ENCODE results near the gene CLDN10.
"Not testable (repeated sequence)": the region's sequence is repeated elsewhere in the genome, so short reads cannot be mapped to it uniquely, and the experiment has no call there.

CLDN10 gene, protein sequence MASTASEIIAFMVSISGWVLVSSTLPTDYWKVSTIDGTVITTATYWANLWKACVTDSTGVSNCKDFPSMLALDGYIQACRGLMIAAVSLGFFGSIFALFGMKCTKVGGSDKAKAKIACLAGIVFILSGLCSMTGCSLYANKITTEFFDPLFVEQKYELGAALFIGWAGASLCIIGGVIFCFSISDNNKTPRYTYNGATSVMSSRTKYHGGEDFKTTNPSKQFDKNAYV

DNA sequence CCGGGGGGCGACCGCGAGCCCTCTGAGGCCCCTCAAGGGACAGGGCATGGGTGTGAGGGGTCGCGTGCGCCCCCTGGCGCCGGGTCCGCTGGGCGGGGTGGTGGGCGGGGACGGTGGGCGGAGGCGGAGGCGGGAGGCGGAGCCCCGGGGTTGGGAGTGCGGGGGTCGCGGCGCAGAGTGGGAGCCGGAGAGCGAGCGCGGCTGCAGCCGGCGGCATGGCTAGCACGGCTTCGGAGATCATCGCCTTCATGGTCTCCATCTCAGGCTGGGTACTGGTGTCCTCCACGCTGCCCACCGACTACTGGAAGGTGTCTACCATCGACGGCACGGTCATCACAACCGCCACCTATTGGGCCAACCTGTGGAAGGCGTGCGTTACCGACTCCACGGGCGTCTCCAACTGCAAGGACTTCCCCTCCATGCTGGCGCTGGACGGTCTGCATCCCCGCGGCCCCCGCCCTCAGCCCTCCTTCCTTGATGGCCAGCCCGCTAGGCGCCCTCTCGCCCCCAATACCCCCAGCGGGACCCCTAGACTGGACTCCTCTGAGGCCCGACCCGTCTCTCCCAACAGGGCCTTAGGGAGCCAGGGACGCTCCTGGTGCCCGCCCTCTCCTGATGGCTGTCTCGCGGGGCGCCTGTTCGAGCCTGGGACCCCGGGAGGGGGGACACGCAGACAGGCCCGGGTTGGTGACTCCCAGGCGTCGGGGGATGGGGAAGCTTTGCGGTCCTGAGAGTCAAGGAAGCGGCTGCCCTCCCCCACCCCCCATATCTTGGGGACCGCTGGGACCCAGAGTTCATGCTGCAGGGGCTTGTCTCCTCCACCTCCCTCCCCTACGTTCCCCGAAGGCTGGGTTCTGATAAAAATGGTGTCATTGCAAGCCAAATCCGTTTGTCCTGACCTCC, at the start of gene CLDN10:
Gene CLDN10 (plus strand): TSS at position 182 of the 903 bp plus-strand sequence. CDS start 34 bp downstream, at position 216.
- DNase-seq (ENCODE audit: low read depth), result no peak

DNA sequence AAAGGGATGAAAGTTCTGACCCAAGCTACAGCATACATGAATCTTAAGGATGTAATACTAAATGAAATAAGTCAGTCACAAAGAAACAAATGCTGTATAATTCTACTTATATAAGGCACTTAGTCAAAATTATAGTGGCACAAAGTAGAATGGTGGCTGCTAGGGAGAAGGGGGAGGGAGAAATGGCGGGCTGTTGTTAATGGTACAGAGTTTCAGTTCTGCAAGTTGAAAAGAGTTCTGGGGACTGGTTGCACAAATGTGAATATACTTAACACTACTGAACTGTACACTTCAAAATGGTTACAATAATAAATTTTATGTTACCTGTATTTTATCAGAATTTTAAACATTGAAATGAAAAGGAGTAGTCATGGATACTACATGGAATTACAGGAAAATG, 48.9 kb upstream of the CLDN10 start:
- DNase-seq (ENCODE audit: low read depth), result no peak

DNA sequence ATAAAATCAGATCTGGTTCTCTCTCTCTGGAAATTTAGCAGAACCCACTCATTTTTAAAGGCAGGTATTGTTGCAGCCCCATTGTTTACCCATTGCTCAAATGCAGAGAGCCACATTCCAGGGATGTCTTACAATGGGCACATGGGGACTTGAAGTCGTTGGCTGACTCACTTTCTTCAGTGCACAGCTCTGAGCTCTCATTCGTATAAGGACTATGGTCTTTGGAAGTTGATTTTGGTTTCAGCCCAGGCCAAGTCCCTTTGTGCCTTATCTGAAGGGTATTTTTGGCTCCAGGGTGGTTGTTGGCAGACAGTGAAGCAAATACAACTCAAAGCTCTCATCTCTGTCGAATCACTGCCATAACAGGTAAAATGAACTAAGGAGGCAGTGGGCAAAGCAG, 47.3 kb upstream of the CLDN10 start:
- no peak for DNase-seq (ENCODE audit: low read depth)

DNA sequence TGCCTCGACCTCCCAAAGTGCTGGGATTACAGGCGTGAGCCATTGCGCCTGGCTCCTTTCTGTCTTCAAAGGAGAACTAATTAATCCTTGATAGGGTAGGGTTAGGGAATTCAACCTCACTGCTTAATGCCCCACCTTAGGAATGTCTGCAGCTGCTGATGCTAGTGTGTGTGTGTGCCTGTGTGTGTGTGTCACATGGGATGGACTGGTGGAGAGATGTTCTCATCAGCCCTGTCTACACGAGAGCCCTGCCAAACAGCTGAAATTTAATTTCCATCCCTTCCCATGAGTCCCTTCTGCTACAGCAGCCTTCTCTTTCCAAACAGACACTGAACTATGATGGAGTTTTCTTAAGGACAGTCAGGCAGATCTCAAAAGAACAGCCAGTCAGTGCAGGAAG, 46.5 kb upstream of the CLDN10 start:
- DNase-seq (ENCODE audit: low read depth), result no peak

DNA sequence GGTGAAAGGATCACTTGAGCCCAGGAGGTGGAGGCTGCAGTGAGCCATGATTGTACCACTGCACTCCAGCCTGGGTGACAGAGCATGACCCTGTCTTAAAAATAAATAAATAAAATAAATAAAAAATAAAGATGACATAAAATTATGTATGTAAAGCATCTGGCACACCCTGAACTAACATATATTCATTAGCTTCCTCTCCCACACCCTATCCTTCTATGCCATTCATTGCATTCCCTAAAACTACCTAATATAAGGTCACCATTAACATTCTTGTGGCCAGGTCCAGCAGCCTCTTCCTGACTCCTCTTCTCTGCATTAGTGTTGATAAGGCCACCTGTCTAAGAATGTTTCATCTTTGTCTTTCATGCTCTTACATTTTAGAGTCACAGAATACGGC, 44.5 kb upstream of the CLDN10 start:
- no peak for DNase-seq (ENCODE audit: low read depth)

DNA sequence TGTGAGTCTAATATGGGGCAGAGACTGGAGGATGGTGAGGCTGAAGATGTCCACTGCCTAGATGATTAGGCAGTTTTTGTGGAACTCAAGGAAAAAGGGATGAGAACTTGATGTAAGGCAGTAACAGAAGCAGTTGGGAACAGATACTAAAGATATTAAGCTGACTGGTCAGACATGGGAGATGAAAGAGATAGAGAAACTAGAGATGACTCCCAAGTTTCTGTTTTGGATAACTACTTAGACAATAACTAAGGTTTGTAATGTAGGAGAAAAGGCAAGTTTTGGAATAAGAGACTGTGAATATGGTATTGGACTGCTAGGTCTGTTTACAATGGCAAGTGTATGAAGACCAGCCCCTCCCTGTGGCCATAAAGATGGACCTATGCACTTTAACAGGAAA, 43.5 kb upstream of the CLDN10 start:
- DNase-seq (ENCODE audit: low read depth), result no peak

DNA sequence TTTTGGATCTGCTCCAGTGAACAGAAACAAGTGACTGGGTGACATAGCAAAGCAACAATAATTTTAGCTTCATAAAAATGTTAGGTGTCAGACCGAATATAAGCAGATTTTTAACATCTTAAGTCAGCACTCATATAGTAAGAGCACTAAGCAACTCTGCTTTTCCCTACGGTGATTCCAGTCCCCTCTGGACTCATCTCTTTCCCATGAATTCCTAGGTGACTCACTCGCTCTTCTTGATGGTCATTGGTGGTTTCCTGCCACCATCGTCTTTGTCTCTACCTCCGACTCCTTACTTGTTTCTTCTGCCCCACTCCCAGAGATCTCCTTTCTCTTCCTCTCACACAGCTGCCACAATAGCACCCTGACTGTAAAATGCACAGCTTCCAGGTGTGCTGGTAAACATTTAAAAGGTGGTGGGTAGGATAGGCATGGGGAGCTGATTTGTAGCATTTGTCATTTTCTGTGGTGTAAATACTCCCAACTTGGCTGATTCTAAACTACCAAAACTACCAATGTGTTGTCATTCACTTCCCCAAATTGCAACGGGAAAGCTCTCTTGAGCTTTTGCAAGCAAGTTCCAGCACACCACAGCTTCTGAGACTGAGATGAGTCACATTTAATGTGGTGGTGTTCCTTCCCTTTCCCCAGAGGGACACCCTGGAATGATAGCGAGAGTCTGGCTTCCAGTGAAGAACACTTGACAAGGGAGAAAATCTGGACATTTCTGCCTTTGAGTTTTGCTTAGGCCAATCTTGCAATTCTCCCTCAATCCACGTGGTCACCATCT, 42.8 kb upstream of the CLDN10 start:
- no peak for DNase-seq (ENCODE audit: low read depth)

DNA sequence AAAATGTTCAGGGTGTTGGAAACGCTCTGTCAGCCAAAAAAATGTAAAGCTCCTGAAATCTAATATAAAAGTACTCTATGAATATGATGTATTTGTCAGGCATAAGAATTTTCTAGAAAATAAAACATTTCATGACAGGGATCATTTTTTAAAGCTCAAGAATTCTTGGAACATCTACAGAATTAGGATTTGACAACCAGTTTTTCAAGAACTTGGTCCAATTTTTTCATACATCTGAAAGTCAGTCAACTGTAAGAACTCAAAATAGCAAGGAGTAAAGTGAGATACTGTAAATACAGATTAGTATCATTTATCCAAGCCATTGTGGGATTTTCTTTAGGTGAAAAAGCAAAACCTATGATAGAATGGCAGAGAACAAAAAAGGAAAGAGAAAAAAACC, 41.6 kb upstream of the CLDN10 start:
- DNase-seq (ENCODE audit: low read depth), result no peak

DNA sequence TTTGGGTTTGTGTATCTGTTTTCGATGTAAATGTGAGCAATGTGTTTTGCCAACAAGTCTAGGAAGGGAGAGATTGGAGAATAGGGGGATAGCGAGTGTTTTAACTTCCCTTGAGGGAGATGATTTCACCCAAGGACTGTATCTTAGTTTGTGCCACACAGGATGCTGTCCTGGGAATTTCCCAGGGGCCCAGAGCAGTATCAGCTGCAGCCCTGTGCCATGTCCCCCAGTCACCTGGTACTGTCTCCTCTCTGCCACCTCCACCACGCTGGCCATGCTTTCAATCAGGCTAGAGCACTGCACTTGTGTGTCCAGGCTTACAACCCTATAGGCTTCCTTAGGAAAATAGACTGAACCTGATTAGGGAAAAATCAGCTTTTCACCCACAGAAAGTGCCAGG, 40.1 kb upstream of the CLDN10 start:
- DNase-seq (ENCODE audit: low read depth), result no peak

DNA sequence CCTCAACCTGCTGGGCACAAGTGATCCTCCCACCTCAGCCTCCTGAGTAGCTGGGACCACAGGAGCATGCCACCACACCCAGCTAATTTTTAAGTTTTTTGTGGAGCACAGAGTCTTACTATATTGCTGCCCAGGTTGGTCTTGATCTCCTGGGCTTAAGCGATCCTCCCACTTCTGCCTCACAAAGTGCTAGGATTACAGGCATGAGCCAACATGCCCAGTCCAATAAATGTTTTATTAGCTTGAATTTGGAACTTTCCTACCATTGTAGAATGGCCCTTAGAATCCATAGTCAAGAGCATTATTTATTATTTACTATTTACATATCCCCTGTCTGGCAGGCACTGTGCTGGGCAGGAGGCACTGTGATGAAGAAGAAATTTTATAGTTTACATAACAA, 39.6 kb upstream of the CLDN10 start:
- no peak for DNase-seq (ENCODE audit: low read depth)

DNA sequence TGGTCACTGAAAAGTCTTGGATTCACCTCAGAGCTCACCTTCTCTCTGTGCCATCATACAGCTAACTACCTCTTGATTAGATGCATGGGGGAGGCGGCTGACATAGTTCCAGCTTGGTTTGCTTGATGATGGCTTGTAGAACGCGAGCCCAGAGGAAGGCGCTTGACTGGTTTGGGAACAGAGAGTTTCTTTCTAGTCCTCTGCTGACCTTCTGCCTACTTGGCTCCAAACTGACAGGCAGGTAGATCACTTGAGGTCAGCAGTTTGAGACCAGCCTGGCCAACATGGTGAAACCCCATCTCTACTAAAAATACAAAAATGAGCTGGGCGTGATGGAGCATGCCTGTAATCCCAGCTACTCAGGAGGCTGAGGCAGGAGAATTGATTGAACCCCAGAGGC, 36.9 kb upstream of the CLDN10 start:
- DNase-seq (ENCODE audit: low read depth), result not testable (repeated sequence)

DNA sequence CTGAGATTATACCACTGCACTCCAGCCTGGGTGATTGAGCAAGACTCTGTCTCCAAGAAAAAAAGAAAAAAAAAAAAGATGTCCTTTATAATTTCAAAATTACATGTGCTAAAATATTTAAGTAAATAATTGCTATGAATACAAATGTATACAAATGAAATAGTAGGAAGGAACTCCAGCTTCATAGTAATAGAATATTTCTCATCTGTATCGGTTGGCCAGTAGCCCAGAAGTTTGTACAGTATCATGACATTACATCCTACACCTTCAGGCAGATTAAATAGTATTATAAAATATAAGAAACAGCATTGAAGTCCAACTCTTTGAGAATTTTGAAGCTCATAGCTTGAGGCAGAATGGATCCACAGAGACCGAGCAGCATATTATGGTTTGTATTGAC, 36.5 kb upstream of the CLDN10 start:
- no peak for DNase-seq (ENCODE audit: low read depth)

DNA sequence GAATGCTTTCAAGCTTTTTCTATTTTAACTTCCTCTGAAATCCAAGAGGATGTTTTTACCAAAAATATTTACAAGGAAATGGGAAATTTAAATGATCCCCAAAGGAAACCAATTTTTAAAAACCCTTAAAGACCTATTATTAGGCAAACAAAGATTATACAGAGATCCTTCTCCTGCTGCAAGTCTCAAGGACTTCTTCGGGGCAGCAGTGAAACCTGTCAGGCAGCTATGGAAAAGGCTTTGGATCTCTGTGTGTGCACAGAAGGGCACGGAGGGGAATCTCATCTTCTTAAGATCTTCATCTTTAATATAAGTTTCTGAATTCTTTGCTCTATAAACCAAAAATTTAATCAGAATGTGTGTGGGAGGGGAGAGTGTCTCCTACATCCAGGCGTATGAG, 36.0 kb upstream of the CLDN10 start:
- DNase-seq (ENCODE audit: low read depth), result no peak

DNA sequence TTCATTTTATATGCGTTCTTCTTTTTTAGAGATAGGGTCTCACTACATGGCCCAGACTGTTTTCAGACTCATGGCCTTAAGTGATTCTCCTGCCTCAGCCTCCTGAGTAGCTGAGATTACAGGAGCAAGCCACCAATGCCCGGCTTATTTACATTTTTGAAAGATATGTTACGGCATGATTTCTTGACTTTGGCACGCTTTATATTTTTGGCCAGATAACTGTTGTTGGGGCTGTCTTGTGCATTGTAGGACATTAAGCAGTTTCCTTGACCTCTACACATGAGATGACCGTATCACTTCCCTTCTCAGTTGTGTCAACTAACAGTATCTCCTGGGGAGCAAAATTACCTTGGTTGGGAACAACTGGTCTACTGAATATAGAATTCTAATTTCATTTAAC, 28.9 kb upstream of the CLDN10 start:
- DNase-seq (ENCODE audit: low read depth), result no peak

DNA sequence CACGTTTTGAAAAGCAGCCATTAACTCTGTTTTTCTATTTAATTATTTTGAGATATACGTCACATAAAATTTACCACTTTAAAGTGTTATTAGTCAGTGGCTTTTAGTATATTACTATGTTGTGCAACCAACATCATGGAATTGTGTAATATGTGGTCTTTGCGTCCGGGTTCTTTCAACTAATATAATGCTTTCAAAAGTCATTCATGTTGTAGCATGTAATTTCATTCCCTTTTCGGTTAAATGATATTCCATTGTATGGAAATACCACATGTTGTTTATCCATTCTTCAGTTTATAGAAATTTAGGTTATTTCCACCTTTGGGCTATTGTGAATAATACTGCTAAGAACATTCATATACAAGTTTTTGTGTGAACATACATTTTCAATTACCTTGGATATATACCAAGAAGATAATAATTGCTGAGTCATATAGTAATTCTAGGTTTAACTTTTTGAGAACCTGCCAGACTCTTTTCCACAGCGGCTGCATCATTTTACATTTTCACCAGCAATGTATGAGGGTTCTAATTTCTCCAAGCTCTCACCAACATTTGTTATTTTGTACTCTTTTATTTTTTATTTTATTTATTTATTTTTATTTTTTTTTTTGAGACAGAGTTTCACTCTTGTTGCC, 28.1 kb upstream of the CLDN10 start:
- no peak for DNase-seq (ENCODE audit: low read depth)

DNA sequence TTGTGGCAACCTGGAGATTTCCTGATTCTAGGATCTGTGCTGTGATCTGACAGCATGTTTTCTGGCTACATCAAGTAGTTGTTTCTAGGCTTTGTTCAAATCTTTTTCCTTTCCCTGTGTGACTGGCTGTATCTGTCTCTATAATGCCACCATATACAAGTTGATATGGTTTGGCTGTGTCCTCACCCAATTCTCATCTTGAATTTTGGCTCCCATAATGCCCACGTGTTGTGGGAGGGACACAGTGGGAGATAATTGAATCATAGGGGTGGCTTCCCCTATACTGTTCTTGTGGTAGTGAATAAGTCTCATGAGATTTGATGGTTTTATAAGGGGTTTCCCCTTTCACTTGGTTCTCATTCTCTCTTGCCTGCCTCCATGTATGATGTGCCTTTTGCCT, 24.6 kb upstream of the CLDN10 start:
- no peak for DNase-seq (ENCODE audit: low read depth)

DNA sequence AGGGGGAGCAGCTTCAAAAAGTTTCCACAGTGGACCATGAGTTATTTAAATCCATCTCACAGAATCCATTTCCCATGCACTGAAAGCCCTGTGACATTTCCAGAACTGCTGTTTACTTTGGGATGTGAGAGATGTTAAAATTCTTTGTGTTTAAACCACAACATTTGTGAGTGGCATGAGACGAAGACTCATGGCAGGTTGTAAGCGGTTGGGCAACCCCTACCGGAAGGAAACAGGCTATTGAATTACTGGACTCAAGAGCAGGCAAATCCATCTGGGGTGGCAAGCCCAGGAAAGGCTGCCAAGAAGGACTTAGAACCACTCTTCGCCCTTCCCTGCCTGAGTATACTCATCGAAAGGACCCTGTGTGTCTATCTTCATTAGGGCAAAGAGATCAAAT, 22.3 kb upstream of the CLDN10 start:
- DNase-seq (ENCODE audit: low read depth), result no peak

DNA sequence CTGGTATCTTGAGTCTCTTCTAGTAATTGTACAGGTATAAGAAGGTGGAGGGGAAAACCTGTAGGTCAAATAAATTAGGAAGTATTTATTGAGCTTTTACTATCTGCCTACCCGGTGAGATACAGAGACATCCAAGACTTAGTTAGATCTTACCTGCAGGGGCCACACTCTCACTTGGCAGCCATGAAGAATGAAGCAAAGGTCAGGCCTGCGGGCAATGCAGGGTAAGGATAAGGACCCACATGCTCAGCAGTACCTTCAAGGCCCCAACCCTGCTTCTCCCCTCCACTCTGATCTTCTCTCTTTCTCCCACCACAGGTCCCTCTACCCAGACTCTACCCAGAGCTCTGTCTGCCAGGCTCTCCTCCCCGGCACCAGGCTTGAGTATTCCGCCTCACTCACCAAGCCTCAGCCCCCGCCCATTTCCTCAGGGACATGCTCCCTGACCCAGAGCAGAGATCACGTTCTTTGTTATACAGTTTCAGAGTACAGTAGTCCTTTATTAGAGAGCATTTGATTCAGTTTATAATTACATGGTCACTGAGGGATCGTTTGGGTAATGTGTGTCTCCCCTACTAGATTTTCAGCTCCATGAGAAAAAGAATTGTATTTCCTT, 18.9 kb upstream of the CLDN10 start:
- no peak for DNase-seq (ENCODE audit: low read depth)

DNA sequence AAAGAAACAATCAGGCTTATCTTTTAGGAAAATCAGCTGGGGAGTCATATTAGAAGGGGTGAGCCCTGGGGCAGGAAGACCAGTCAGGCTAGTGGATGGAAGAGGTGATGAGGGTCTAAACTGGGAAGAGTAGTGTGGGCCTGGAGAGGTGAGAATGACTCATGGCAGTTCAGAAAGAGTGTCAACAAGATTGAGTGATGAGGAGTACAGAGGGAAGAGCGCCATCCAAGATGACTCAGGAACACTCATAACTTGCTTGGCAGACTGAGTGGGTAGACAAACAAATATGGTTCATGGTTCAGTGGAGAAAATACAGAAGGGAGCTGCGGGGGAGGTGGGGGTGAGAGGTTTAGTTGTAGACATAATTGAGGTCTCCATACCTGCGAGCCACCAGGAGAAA, 17.3 kb upstream of the CLDN10 start:
- DNase-seq (ENCODE audit: low read depth), result no peak

DNA sequence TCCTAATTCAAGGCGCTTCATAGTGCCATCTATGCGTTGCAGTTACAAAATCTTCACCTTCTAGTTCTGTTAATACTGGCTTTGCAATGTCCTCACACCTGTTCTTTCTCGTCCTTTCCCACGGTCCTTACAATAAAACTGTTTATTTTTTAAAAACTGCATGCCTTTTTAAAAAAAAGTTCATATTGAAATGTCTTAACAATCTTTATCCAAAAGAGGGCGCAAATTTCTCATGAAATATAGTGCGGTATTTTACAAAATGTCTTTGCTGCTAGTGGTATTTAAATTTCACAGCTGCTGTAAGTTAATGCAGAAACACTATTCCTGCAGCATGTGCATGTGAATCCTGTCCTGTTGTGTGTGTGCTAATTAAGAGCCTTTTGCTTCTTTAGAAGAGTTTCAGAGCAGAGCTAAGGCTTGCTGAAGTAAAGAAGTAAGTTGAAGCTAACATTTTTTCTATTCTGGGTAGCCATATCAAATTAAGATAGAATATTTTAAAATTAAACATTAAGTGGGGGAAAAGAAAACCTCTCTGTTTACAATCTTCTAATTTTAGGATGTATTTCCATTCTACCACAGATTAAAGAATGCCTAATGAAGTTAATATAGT, 15.8 kb upstream of the CLDN10 start:
- no peak for DNase-seq (ENCODE audit: low read depth)

DNA sequence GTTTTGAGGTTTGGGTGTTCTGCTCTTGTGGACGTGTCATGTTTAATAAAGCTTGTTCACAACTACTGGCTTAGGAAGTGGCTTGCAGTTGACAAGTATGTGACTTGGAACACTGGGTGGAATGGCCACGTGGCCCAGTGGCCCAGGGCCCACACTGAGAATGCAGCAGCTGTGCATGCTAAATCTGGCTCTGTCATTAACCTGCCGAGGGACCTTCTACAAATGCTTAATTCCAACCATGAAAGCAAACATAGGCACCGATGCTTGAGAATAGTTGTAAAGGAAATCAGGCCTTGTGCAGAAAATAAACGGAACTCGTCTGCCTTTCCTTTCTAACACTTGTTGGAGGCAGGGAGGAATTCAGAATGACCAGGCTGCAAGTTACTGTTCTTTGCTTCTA, 11.6 kb upstream of the CLDN10 start:
- no peak for DNase-seq (ENCODE audit: low read depth)

DNA sequence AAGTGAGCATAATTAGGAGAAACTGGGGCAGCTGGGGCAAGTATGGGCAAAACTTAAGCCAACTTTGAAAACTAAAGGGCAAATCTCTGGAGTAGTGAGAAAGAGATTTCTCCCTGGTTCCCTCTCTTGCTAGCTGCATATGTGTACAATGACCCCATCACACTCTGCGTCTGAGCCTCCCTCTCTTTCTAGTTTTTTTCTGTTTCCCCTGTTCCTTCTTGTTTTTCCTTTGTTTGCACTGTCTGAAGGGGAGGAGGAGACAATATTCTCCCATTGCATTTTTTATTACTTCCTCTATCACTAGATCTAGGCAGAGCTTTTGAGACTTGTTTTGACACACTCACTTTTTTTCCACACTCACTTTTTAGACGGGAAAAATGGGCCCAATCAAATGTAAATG, 11.2 kb upstream of the CLDN10 start:
- no peak for DNase-seq (ENCODE audit: low read depth)
